HCT116 (cell line): Measurements from ENCODE around the gene C19orf44. TPM values are rescaled to one million over a fixed set of nuclear protein-coding genes. Genes with fewer than 3 reads are reported as not detected.

Experiments used
- ATAC-seq: fragments of 200-7000 bp; cut with Tn5 transposase; 2 replicates; pipeline ENCODE4 v1.9.1; 2020; ENCODE audit warnings: mild to moderate bottlenecking, moderate library complexity
- BruUV-seq: library from RNA; stranded (reverse); fragments of 400-500 nt; replicated peaks from 2 replicates; lab custom pipeline; 2021; lab: Mats Ljungman, UMichigan
- CTCF ChIA-PET: fragments of 300-600 bp; sonication (Branson Sonifier 250); formaldehyde crosslinking; loops from one replicate; lab custom pipeline; 2021; ENCODE audit warnings: antibody characterized with exemption; lab: Charles Lee
- POLR2A ChIA-PET: fragments of 300-600, 350-600 bp; sonication (Branson Sonifier 250); formaldehyde crosslinking; loops from one replicate; lab custom pipeline; 2021; ENCODE audit warnings: antibody characterized with exemption; lab: Charles Lee
- RAD21 ChIA-PET, 2 experiments: fragments of 300-600 bp; sonication (Branson Sonifier 250); formaldehyde crosslinking; loops; one replicate each; lab custom pipeline; 2023; ENCODE audit warnings: low total read pairs in 2 of 2; ENCODE audit not compliant: uncharacterized antibody in 2 of 2, unreplicated experiment in 2 of 2, low non-redundant PET in 1 of 2; lab: Charles Lee
- DNase-seq: peaks from one replicate; pipeline ENCODE4 v3.0.0-alpha.2; 2010; ENCODE audit warnings: low read depth, low spot score
- H2AFZ ChIP-seq: fragments of 200-600 bp; shearing (Covaris generic), sonication (generic); 2 replicates; pipeline ENCODE4 v1.6.1; 2017; ENCODE audit warnings: low read depth, mixed run types, mixed read lengths, antibody characterized with exemption, low read length; ENCODE audit not compliant: poor library complexity, severe bottlenecking
- H3K27ac ChIP-seq: 2 replicates; pipeline ENCODE4 v1.5.1; 2012; ENCODE audit warnings: low read depth, low read length
- H3K27me3 ChIP-seq: fragments of 200-600 bp; sonication (generic); 2 replicates; pipeline ENCODE4 v1.6.1; 2016; ENCODE audit warnings: mixed run types, low read length, mixed read lengths; ENCODE audit not compliant: insufficient read depth
- H3K36me3 ChIP-seq, 2 experiments: fragments of 200-500 bp in 1 of 2; fragments of 200-600 bp in 1 of 2; sonication (Bioruptor generic) in 1 of 2; sonication (generic) in 1 of 2; 2 replicates each; pipeline versions ENCODE4 v1.5.1 to v1.6.1; 2014 to 2016; ENCODE audit warnings: low read length in 2 of 2, inconsistent platforms in 1 of 2, mixed read lengths in 1 of 2, mixed run types in 1 of 2; ENCODE audit not compliant: insufficient read depth in 2 of 2, control insufficient read depth in 1 of 2
- H3K4me1 ChIP-seq, 2 experiments: fragments of 200-600 bp in 1 of 2; sonication (generic) in 1 of 2; 2 replicates each; pipeline versions ENCODE4 v1.5.1 to v1.6.1; 2012 to 2017; ENCODE audit warnings: low read length in 2 of 2, inconsistent platforms in 1 of 2, mild to moderate bottlenecking in 1 of 2, mixed read lengths in 1 of 2, mixed run types in 1 of 2, moderate library complexity in 1 of 2; ENCODE audit not compliant: insufficient read depth in 2 of 2, control insufficient read depth in 1 of 2
- H3K4me2 ChIP-seq: fragments of 200-600 bp; sonication (generic); 2 replicates; pipeline ENCODE4 v1.6.1; 2017; ENCODE audit warnings: mixed run types, low read length, mixed read lengths
- H3K4me3 ChIP-seq, 2 experiments: fragments of 200-600 bp in 1 of 2; sonication (generic) in 1 of 2; replicated peaks in 1 of 2; 2 replicates each; pipeline ENCODE4 v1.5.1; 2011 to 2016; ENCODE audit warnings: low read length in 2 of 2, control low read depth in 1 of 2, low read depth in 1 of 2, mild to moderate bottlenecking in 1 of 2, mixed read lengths in 1 of 2, mixed run types in 1 of 2
- H3K79me2 ChIP-seq: fragments of 200-600 bp; sonication (generic); 2 replicates; pipeline ENCODE4 v1.6.1; 2017; ENCODE audit warnings: mild to moderate bottlenecking, mixed run types, low read length, moderate library complexity, mixed read lengths; ENCODE audit not compliant: insufficient read depth
- H3K9ac ChIP-seq: fragments of 200-600 bp; sonication (generic); 2 replicates; pipeline ENCODE4 v1.6.1; 2016; ENCODE audit warnings: low read length, mixed read lengths
- H3K9me2 ChIP-seq: fragments of 200-600 bp; sonication (generic), shearing (Covaris generic); 2 replicates; pipeline ENCODE4 v1.6.1; 2017; ENCODE audit warnings: mixed run types, mild to moderate bottlenecking, moderate library complexity; ENCODE audit not compliant: insufficient read depth
- H3K9me3 ChIP-seq, 2 experiments: fragments of 200-500 bp in 1 of 2; fragments of 200-600 bp in 1 of 2; sonication (Bioruptor generic) in 1 of 2; sonication (generic) in 1 of 2; 2 replicates each; pipeline ENCODE4 v1.6.1; 2014 to 2017; ENCODE audit warnings: low read length in 2 of 2, mixed read lengths in 2 of 2, inconsistent platforms in 1 of 2, low read depth in 1 of 2, mild to moderate bottlenecking in 1 of 2, mixed run types in 1 of 2, moderate library complexity in 1 of 2; ENCODE audit not compliant: control insufficient read depth in 1 of 2, insufficient read depth in 1 of 2
- H4K20me1 ChIP-seq: fragments of 200-600 bp; sonication (generic), shearing (Covaris generic); 2 replicates; pipeline ENCODE4 v1.6.1; 2017; ENCODE audit warnings: mixed run types, mild to moderate bottlenecking, moderate library complexity; ENCODE audit not compliant: insufficient read depth
- CBX3 ChIP-seq: IDR thresholded peaks from 2 replicates; pipeline ENCODE4 v1.6.1; 2012; ENCODE audit warnings: low read depth
- FOSL1 ChIP-seq: IDR thresholded peaks from 2 replicates; pipeline ENCODE4 v1.6.1; 2012; ENCODE audit warnings: low read depth
- JUND ChIP-seq: IDR thresholded peaks from 2 replicates; pipeline ENCODE4 v1.6.1; 2012
- POLR2A ChIP-seq: IDR thresholded peaks from 2 replicates; pipeline ENCODE4 v1.7.0; 2011; ENCODE audit warnings: borderline replicate concordance; ENCODE audit not compliant: insufficient read depth, insufficient read length; ENCODE audit errors: extremely low read depth
- POLR2AphosphoS5 ChIP-seq: IDR thresholded peaks from 2 replicates; pipeline ENCODE4 v1.6.1; 2011; ENCODE audit warnings: mild to moderate bottlenecking, low read depth, low read length, moderate library complexity
- RAD21 ChIP-seq: IDR thresholded peaks from 2 replicates; pipeline ENCODE4 v1.6.1; 2012; ENCODE audit warnings: low read depth, mild to moderate bottlenecking
- SIN3A ChIP-seq: IDR thresholded peaks from 2 replicates; pipeline ENCODE4 v1.6.1; 2012; ENCODE audit warnings: low read depth
- SP1 ChIP-seq: IDR thresholded peaks from 2 replicates; pipeline ENCODE4 v1.6.1; 2012; ENCODE audit warnings: low read depth
- TCF7L2 ChIP-seq: IDR thresholded peaks from 2 replicates; pipeline ENCODE4 v1.7.0; 2011; ENCODE audit warnings: borderline replicate concordance, inconsistent platforms; ENCODE audit not compliant: insufficient read depth, insufficient read length; ENCODE audit errors: extremely low read depth
- ZFX ChIP-seq: fragments of 450-650 bp; IDR thresholded peaks from 2 replicates; pipeline ENCODE4 v1.6.1; 2017
- ZNF274 ChIP-seq: fragments of 200-500 bp; sonication (Bioruptor generic); IDR thresholded peaks from 2 replicates; pipeline ENCODE4 v1.6.1; 2014; ENCODE audit warnings: mild to moderate bottlenecking, low read depth, low read length, inconsistent platforms
- intact Hi-C: fragments of 100-400 bp; cut with micrococcal nuclease; formaldehyde crosslinking; loops from 2 replicates; pipeline ENCODE4 v1.10.0; 2022
- total RNA-seq: library from RNA; stranded (reverse); gene quantifications from one replicate; pipeline ENCODE4 v1.2.1, GENCODE V29; 2021; ENCODE audit not compliant: unreplicated experiment
- TF ChIP-seq, protein P1 (sequence below): IDR thresholded peaks from 2 replicates; pipeline ENCODE4 v1.6.1; 2012
- TF ChIP-seq, protein P2 (sequence below): IDR thresholded peaks from 2 replicates; pipeline ENCODE4 v1.6.1; 2012; ENCODE audit warnings: low read depth

Gene C19orf44
- total RNA-seq, 1 experiment from 2014 or later: 6.8 TPM

DNA sequence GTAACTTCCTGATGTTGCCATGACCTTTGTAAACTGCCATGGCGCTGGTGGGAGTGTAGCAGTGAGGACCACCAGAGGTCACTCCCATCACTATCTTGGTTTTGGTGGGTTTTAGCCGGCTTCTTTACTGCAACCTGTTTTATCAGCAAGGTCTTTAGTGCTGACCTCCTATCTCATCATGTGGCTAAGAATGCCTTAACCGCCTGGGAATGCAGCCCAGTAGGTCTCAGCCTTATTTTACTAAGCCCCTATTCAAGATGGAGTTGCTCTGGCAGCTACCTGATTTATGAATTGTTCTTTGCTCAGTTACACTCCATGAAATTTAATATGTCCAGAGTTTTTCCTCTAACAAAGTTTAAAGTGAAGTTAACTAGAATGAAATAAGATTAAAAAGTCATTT lies 19.8 kb upstream of the C19orf44 start:
- TF ChIP-seq TCF7L2 (no peak), FOSL1 (no peak), SIN3A (no peak), ZNF274 (no peak), JUND (no peak), SP1 (no peak), ZFX (no peak), CBX3 (no peak), RAD21 (no peak), POLR2AphosphoS5 (no peak), POLR2A (no peak)
- TF ChIP-seq, protein P1, sequence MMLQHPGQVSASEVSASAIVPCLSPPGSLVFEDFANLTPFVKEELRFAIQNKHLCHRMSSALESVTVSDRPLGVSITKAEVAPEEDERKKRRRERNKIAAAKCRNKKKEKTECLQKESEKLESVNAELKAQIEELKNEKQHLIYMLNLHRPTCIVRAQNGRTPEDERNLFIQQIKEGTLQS: no peak
- TF ChIP-seq, protein P2, sequence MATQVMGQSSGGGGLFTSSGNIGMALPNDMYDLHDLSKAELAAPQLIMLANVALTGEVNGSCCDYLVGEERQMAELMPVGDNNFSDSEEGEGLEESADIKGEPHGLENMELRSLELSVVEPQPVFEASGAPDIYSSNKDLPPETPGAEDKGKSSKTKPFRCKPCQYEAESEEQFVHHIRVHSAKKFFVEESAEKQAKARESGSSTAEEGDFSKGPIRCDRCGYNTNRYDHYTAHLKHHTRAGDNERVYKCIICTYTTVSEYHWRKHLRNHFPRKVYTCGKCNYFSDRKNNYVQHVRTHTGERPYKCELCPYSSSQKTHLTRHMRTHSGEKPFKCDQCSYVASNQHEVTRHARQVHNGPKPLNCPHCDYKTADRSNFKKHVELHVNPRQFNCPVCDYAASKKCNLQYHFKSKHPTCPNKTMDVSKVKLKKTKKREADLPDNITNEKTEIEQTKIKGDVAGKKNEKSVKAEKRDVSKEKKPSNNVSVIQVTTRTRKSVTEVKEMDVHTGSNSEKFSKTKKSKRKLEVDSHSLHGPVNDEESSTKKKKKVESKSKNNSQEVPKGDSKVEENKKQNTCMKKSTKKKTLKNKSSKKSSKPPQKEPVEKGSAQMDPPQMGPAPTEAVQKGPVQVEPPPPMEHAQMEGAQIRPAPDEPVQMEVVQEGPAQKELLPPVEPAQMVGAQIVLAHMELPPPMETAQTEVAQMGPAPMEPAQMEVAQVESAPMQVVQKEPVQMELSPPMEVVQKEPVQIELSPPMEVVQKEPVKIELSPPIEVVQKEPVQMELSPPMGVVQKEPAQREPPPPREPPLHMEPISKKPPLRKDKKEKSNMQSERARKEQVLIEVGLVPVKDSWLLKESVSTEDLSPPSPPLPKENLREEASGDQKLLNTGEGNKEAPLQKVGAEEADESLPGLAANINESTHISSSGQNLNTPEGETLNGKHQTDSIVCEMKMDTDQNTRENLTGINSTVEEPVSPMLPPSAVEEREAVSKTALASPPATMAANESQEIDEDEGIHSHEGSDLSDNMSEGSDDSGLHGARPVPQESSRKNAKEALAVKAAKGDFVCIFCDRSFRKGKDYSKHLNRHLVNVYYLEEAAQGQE: no peak
- TF ChIP-seq, all 23 proteins: peak for 0
- RAD21 ChIA-PET: no interaction called here
- no peak overlapping the region for H3K4me3 ChIP-seq
- intact Hi-C loops: no loop called here
- no peaks in the 10 kb centered on the region for H3K36me3 ChIP-seq
- peaks cover 2% of the 10 kb centered on the region; the same call in 1 of the 2 replicates for H3K79me2 ChIP-seq
- no peaks in the 10 kb centered on the region; a peak in 1 of 4 replicates for H3K9me3 ChIP-seq
- no peaks in the 10 kb centered on the region for H3K27me3 ChIP-seq
- POLR2A ChIA-PET: no interaction called here
- peaks cover 0 to 5% of the 10 kb centered on the region in 2 experiments; a peak in 2 of 4 replicates for H3K4me1 ChIP-seq
- no peak for DNase-seq
- no TSS peak for BruUV-seq
- H4K20me1 ChIP-seq: no peaks in the 10 kb centered on the region
- no peaks in the 10 kb centered on the region for H3K9me2 ChIP-seq
- no peak overlapping the region for H3K27ac ChIP-seq
- CTCF ChIA-PET: no interaction called here
- ATAC-seq: no peak
- no peak overlapping the region for H3K4me2 ChIP-seq
- H3K9ac ChIP-seq: no peak overlapping the region
- H2AFZ ChIP-seq: no peak overlapping the region
